SK-N-SH treated with all-trans-retinoic acid at 6 μM for 48 hours (cell line): ENCODE data around the gene BTG2.
"Not testable (repeated sequence)": the region's sequence is repeated elsewhere in the genome, so short reads cannot be mapped to it uniquely, and the experiment has no call there.

Source experiments
- ATAC-seq: fragments of 200-7000 bp; cut with Tn5 transposase; 3 replicates; pipeline ENCODE4 v1.9.1; 2020; ENCODE audit warnings: mild to moderate bottlenecking, moderate library complexity
- ARNTL ChIP-seq: fragments of 450-650 bp; formaldehyde crosslinking; IDR thresholded peaks from 2 replicates; pipeline ENCODE4 v1.5.0; 2020; ENCODE audit warnings: low read depth, mild to moderate bottlenecking, moderate library complexity, borderline replicate concordance
- BACH2 ChIP-seq: fragments of 250-450 bp; sonication (Bioruptor Pico); IDR thresholded peaks from 2 replicates; pipeline ENCODE4 v1.9.0; 2021; ENCODE audit warnings: mild to moderate bottlenecking, borderline replicate concordance
- CSDC2 ChIP-seq: fragments of 250-450 bp; sonication (Bioruptor Pico); IDR thresholded peaks from 2 replicates; pipeline ENCODE4 v1.5.0; 2020; ENCODE audit warnings: mild to moderate bottlenecking, moderate library complexity
- ESRRG ChIP-seq: fragments of 250-450 bp; sonication (Bioruptor Pico); IDR thresholded peaks from 2 replicates; pipeline ENCODE4 v1.6.1; 2021; ENCODE audit warnings: mild to moderate bottlenecking
- GLIS3 ChIP-seq: fragments of 250-450 bp; sonication (Bioruptor Pico); IDR thresholded peaks from 2 replicates; pipeline ENCODE4 v1.5.0; 2020; ENCODE audit warnings: mild to moderate bottlenecking, moderate library complexity
- ISL1 ChIP-seq: fragments of 250-450 bp; sonication (Bioruptor Pico); IDR thresholded peaks from 2 replicates; pipeline ENCODE4 v2.1.2; 2022; ENCODE audit warnings: mild to moderate bottlenecking, moderate library complexity
- OSR1 ChIP-seq: fragments of 250-450 bp; sonication (Bioruptor Pico); IDR thresholded peaks from 2 replicates; pipeline ENCODE4 v1.8.0; 2022; ENCODE audit warnings: moderate library complexity, mild to moderate bottlenecking, inconsistent platforms
- PPARA ChIP-seq: fragments of 250-450 bp; sonication (Bioruptor Pico); IDR thresholded peaks from 2 replicates; pipeline ENCODE4 v1.5.0; 2020; ENCODE audit warnings: mild to moderate bottlenecking, borderline replicate concordance
- SNAI2 ChIP-seq: fragments of 250-450 bp; sonication (Bioruptor Pico); IDR thresholded peaks from 2 replicates; pipeline ENCODE4 v1.5.0; 2020; ENCODE audit warnings: mild to moderate bottlenecking, moderate library complexity
- TCF4 ChIP-seq: fragments of 250-450 bp; sonication (Bioruptor Pico); IDR thresholded peaks from 2 replicates; pipeline ENCODE4 v1.8.0; 2021; ENCODE audit warnings: mild to moderate bottlenecking, moderate library complexity, borderline replicate concordance
- ZFP3 ChIP-seq: fragments of 250-450 bp; sonication (Bioruptor Pico); IDR thresholded peaks from 2 replicates; pipeline ENCODE4 v1.5.0; 2020; ENCODE audit warnings: mild to moderate bottlenecking, moderate library complexity
- ZFP30 ChIP-seq: fragments of 450-650 bp; formaldehyde crosslinking; IDR thresholded peaks from 2 replicates; pipeline ENCODE4 v1.5.0; 2022; ENCODE audit warnings: mild to moderate bottlenecking, moderate library complexity
- ZNF565 ChIP-seq: fragments of 450-650 bp; formaldehyde crosslinking; conservative IDR thresholded peaks from 2 replicates; pipeline ENCODE4 v1.5.0; 2020; ENCODE audit warnings: low read depth, mild to moderate bottlenecking, moderate library complexity
- ZNF70 ChIP-seq: fragments of 450-650 bp; formaldehyde crosslinking; IDR thresholded peaks from 2 replicates; pipeline ENCODE4 v1.5.0; 2020; ENCODE audit warnings: mild to moderate bottlenecking, moderate library complexity
- ZNF8 ChIP-seq: fragments of 450-650 bp; formaldehyde crosslinking; IDR thresholded peaks from 2 replicates; pipeline ENCODE4 v1.5.0; 2020; ENCODE audit warnings: mild to moderate bottlenecking, moderate library complexity
- TF ChIP-seq, protein P1 (sequence below): fragments of 250-450 bp; sonication (Bioruptor Pico); IDR thresholded peaks from 2 replicates; pipeline ENCODE4 v1.8.0; 2021; ENCODE audit warnings: low read depth, mild to moderate bottlenecking, moderate library complexity, borderline replicate concordance
- TF ChIP-seq, protein P2 (sequence below): fragments of 250-450 bp; sonication (Bioruptor Pico); IDR thresholded peaks from 2 replicates; pipeline ENCODE4 v1.8.0; 2020; ENCODE audit warnings: mild to moderate bottlenecking, moderate library complexity, borderline replicate concordance
- TF ChIP-seq, protein P3 (sequence below): fragments of 250-450 bp; sonication (Bioruptor Pico); IDR thresholded peaks from 2 replicates; pipeline ENCODE4 v1.5.1; 2021; ENCODE audit warnings: mild to moderate bottlenecking, moderate library complexity
- TF ChIP-seq, protein P4 (sequence below): fragments of 250-450 bp; sonication (Bioruptor Pico); IDR thresholded peaks from 2 replicates; pipeline ENCODE4 v1.5.1; 2020; ENCODE audit warnings: low read depth, mild to moderate bottlenecking, moderate library complexity

BTG2 gene

DNA sequence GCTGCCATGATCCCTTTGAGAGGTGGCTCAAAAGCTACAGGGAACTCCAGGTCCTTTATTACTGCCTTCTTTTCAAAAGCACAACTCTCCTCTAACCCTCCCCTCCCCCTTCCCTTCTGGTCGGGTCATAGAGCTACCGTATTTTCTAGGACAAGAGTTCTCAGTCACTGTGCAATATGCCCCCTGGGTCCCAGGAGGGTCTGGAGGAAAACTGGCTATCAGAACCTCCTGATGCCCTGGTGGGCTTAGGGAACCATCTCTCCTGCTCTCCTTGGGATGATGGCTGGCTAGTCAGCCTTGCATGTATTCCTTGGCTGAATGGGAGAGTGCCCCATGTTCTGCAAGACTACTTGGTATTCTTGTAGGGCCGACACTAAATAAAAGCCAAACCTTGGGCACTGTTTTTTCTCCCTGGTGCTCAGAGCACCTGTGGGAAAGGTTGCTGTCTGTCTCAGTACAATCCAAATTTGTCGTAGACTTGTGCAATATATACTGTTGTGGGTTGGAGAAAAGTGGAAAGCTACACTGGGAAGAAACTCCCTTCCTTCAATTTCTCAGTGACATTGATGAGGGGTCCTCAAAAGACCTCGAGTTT, 3.1 kb downstream of the BTG2 start (continued):
- TF ChIP-seq, protein P1, sequence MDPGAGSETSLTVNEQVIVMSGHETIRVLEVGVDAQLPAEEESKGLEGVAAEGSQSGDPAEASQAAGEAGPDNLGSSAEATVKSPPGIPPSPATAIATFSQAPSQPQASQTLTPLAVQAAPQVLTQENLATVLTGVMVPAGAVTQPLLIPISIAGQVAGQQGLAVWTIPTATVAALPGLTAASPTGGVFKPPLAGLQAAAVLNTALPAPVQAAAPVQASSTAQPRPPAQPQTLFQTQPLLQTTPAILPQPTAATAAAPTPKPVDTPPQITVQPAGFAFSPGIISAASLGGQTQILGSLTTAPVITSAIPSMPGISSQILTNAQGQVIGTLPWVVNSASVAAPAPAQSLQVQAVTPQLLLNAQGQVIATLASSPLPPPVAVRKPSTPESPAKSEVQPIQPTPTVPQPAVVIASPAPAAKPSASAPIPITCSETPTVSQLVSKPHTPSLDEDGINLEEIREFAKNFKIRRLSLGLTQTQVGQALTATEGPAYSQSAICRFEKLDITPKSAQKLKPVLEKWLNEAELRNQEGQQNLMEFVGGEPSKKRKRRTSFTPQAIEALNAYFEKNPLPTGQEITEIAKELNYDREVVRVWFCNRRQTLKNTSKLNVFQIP (CRISPR knock-in tag), result no peak
- TF ChIP-seq, protein P2, sequence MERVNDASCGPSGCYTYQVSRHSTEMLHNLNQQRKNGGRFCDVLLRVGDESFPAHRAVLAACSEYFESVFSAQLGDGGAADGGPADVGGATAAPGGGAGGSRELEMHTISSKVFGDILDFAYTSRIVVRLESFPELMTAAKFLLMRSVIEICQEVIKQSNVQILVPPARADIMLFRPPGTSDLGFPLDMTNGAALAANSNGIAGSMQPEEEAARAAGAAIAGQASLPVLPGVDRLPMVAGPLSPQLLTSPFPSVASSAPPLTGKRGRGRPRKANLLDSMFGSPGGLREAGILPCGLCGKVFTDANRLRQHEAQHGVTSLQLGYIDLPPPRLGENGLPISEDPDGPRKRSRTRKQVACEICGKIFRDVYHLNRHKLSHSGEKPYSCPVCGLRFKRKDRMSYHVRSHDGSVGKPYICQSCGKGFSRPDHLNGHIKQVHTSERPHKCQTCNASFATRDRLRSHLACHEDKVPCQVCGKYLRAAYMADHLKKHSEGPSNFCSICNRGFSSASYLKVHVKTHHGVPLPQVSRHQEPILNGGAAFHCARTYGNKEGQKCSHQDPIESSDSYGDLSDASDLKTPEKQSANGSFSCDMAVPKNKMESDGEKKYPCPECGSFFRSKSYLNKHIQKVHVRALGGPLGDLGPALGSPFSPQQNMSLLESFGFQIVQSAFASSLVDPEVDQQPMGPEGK (CRISPR knock-in tag), result no peak
- TF ChIP-seq GLIS3 (CRISPR knock-in tag), result no peak
- TF ChIP-seq TCF4 (CRISPR knock-in tag), result no peak
- no peak for TF ChIP-seq ZNF565 (CRISPR knock-in tag)
- no peak for TF ChIP-seq ESRRG
- no peak for TF ChIP-seq ZFP3 (CRISPR knock-in tag)

GRCh38 chr1:203308923-203309331, 3.6 kb downstream of the BTG2 start:
- TF ChIP-seq, protein P3, sequence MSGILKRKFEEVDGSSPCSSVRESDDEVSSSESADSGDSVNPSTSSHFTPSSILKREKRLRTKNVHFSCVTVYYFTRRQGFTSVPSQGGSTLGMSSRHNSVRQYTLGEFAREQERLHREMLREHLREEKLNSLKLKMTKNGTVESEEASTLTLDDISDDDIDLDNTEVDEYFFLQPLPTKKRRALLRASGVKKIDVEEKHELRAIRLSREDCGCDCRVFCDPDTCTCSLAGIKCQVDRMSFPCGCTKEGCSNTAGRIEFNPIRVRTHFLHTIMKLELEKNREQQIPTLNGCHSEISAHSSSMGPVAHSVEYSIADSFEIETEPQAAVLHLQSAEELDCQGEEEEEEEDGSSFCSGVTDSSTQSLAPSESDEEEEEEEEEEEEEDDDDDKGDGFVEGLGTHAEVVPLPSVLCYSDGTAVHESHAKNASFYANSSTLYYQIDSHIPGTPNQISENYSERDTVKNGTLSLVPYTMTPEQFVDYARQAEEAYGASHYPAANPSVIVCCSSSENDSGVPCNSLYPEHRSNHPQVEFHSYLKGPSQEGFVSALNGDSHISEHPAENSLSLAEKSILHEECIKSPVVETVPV (CRISPR knock-in tag), result no peak
- TF ChIP-seq ARNTL (CRISPR knock-in tag), result no peak
- no peak for TF ChIP-seq ISL1 (CRISPR knock-in tag)
- no peak for TF ChIP-seq OSR1 (CRISPR knock-in tag)
- no peak for TF ChIP-seq SNAI2 (CRISPR knock-in tag)
- no peak for TF ChIP-seq GLIS3 (CRISPR knock-in tag)
- ATAC-seq, result no peak

DNA sequence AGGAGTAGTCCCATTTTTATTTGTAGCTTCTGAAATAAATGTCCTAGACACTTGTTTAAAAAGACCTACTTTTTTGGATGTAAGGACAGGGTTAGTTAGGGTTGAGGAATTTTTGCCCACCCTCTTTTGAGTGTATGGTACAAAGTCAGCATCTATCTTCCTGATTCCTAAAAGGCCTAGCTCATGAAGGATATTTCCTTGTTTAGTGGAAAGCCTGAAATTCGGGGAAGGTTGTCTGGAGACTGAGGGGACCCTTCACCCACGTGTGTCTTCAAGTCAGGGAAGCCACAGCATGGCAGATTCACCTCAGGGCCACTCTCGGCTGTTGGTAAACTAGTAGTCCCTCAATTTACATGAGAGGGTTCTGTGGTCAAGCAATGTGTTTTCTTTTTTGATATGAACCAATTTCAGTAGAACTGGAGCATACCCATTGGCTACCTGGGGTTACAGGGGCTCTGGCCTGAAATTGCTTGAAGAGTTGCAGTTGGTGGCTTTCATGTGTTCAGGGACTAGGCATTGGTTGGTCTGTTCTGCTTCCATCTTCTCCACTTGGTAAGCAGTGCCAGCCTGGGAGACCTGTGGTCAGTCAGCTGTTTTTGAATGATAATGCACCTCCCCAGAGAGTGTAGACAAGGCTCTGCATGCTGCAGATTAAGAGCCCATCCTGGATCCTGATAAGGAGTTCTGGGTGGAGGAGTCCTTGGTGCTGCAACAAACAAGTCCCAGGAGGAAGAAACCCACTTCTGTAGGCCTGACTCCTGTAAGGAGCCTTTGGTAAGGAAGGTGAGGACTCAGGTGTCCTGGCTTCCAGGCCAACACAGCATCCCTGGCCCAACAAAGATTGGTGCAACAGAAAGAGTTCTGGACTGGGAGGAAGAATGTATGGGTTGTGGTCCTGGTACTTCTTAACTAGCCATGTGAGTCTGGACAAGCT, 6.3 kb downstream of the BTG2 start:
- no peak for ATAC-seq
- TF ChIP-seq BACH2 (no peak), ZFP3 (CRISPR knock-in tag) (peak; percentile 60; the same call in 1 of the 2 replicates)

GRCh38 chr1:203314025-203314759, 8.9 kb downstream of the BTG2 start:
- ATAC-seq, result not testable (repeated sequence)

- peak; percentile 79 for ATAC-seq
- TF ChIP-seq, protein P1 (CRISPR knock-in tag), result no peak
- TF ChIP-seq ISL1 (CRISPR knock-in tag), result peak; percentile 84
- peak; percentile 97 for TF ChIP-seq ZNF70 (CRISPR knock-in tag)
- TF ChIP-seq ZNF8 (CRISPR knock-in tag), result no peak
- no peak for TF ChIP-seq ZFP30
- peak; percentile 92 for TF ChIP-seq ZFP3 (CRISPR knock-in tag)
- TF ChIP-seq CSDC2 (CRISPR knock-in tag), result no peak
- TF ChIP-seq PPARA (CRISPR knock-in tag), result no peak
- TF ChIP-seq TCF4 (CRISPR knock-in tag), result peak; percentile 75
- TF ChIP-seq, protein P3 (CRISPR knock-in tag), result peak; percentile 21; the same call in 1 of the 2 replicates
- TF ChIP-seq ZNF565 (CRISPR knock-in tag), result no peak
- TF ChIP-seq, protein P4, sequence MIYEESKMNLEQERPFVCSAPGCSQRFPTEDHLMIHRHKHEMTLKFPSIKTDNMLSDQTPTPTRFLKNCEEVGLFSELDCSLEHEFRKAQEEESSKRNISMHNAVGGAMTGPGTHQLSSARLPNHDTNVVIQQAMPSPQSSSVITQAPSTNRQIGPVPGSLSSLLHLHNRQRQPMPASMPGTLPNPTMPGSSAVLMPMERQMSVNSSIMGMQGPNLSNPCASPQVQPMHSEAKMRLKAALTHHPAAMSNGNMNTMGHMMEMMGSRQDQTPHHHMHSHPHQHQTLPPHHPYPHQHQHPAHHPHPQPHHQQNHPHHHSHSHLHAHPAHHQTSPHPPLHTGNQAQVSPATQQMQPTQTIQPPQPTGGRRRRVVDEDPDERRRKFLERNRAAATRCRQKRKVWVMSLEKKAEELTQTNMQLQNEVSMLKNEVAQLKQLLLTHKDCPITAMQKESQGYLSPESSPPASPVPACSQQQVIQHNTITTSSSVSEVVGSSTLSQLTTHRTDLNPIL (CRISPR knock-in tag), result no peak
- no peak for TF ChIP-seq GLIS3 (CRISPR knock-in tag)
Measured at GRCh38 chr1:203316626-203317093, 11.3 kb downstream of the BTG2 start.
